Occipital lobe (tissue), 2 donors: Measurements from ENCODE around the gene POLR1H. TPM values are rescaled to one million over a fixed set of nuclear protein-coding genes. Genes with fewer than 3 reads are reported as not detected.
A peak's percentile ranks its signal among the peaks of the same experiment; 100 is the strongest.

Source experiments
- DNase-seq: peaks from one replicate; lab custom pipeline; 2025; lab: John Stamatoyannopoulos, UW
- total RNA-seq: library from RNA; depleted of rRNA; stranded (reverse); fragments of >200 nt; gene quantifications from one replicate; pipeline ENCODE4 v1.2.3, GENCODE V29; 2014

Gene POLR1H
- total RNA-seq, 1 donor from 2014 or later: 13.9 TPM

- no peak for DNase-seq
Measured at GRCh38 chr6:30093951-30094661, 33.0 kb downstream of the POLR1H start.

GRCh38 chr6:30096829-30097228, 35.8 kb downstream of the POLR1H start:
- DNase-seq: no peak

- DNase-seq: no peak
Measured at GRCh38 chr6:30097902-30098768, 37.1 kb downstream of the POLR1H start.

GRCh38 chr6:30100154-30100553, 39.1 kb downstream of the POLR1H start:
- DNase-seq: no peak

GRCh38 chr6:30100585-30101443, 39.7 kb downstream of the POLR1H start:
- DNase-seq: no peak

GRCh38 chr6:30101444-30102413, 40.7 kb downstream of the POLR1H start:
- peak; percentile 66 for DNase-seq

- no peak for DNase-seq
Measured at GRCh38 chr6:30102414-30102969, 41.4 kb downstream of the POLR1H start.

- peak; percentile 66 for DNase-seq
Measured at GRCh38 chr6:30102970-30103871, 42.2 kb downstream of the POLR1H start.

GRCh38 chr6:30103872-30104179, 42.8 kb downstream of the POLR1H start:
- DNase-seq: no peak

- DNase-seq: no peak
Measured at GRCh38 chr6:30104661-30105060, 43.6 kb downstream of the POLR1H start.

- no peak for DNase-seq
Measured at GRCh38 chr6:30111266-30111856, 50.3 kb downstream of the POLR1H start.

GRCh38 chr6:30112402-30112994, 51.4 kb downstream of the POLR1H start:
- no peak for DNase-seq

GRCh38 chr6:30113003-30113759, 52.1 kb downstream of the POLR1H start, which contains the start of gene TRIM31:
Gene TRIM31 (minus strand): TSS chr6:30113090. CDS start chr6:30112805, 285 bp downstream.
- DNase-seq: no peak

GRCh38 chr6:30113841-30114240, 52.8 kb downstream of the POLR1H start:
- DNase-seq: no peak
